Smooth muscle cell (in vitro differentiated cells): ENCODE results near the gene GET3. TPM values are rescaled to one million over a fixed set of nuclear protein-coding genes. Genes with fewer than 3 reads are reported as not detected.

ENCODE experiments used
- DNase-seq: peaks from one replicate; lab custom pipeline; 2025; ENCODE audit not compliant: unreplicated experiment; lab: John Stamatoyannopoulos, UW
- H2AFZ ChIP-seq: fragments of 200-600 bp; sonication (generic); 2 replicates; pipeline ENCODE4 v1.6.0; 2016; ENCODE audit warnings: antibody characterized with exemption, low read depth, mild to moderate bottlenecking
- H3F3A ChIP-seq: fragments of 200-600 bp; sonication (generic); 2 replicates; pipeline ENCODE4 v1.6.0; 2017; ENCODE audit warnings: antibody characterized with exemption, low read depth
- H3K27ac ChIP-seq: fragments of 200-600 bp; sonication (generic); 2 replicates; pipeline ENCODE4 v1.5.1; 2016; ENCODE audit warnings: low read depth, mild to moderate bottlenecking
- H3K27me3 ChIP-seq: fragments of 200-600 bp; sonication (generic); 2 replicates; pipeline ENCODE4 v1.6.1; 2016; ENCODE audit warnings: low read depth, mild to moderate bottlenecking
- H3K36me3 ChIP-seq: fragments of 200-600 bp; sonication (generic); 2 replicates; pipeline ENCODE4 v1.5.1; 2016; ENCODE audit warnings: low read depth
- H3K4me1 ChIP-seq: fragments of 200-600 bp; sonication (generic); 2 replicates; pipeline ENCODE4 v1.5.1; 2016; ENCODE audit warnings: low read depth
- H3K4me2 ChIP-seq: fragments of 200-600 bp; sonication (generic); 2 replicates; pipeline ENCODE4 v1.6.0; 2016; ENCODE audit warnings: mild to moderate bottlenecking
- H3K4me3 ChIP-seq: fragments of 200-600 bp; sonication (generic); 2 replicates; pipeline ENCODE4 v1.5.1; 2016; ENCODE audit warnings: mild to moderate bottlenecking
- H3K79me2 ChIP-seq: fragments of 200-600 bp; sonication (generic); 2 replicates; pipeline ENCODE4 v1.6.0; 2016; ENCODE audit warnings: low read depth, mild to moderate bottlenecking
- H3K9ac ChIP-seq: fragments of 200-600 bp; sonication (generic); 2 replicates; pipeline ENCODE4 v1.6.0; 2016; ENCODE audit warnings: low read depth
- H3K9me3 ChIP-seq: fragments of 200-600 bp; sonication (generic); replicated peaks from 2 replicates; pipeline ENCODE4 v1.5.1; 2016; ENCODE audit warnings: low read depth
- H4K20me1 ChIP-seq: fragments of 200-600 bp; sonication (generic); 2 replicates; pipeline ENCODE4 v1.6.0; 2016; ENCODE audit warnings: low read depth
- CTCF ChIP-seq: fragments of 200-600 bp; sonication (generic); IDR thresholded peaks from 2 replicates; pipeline ENCODE4 v1.5.1; 2017; ENCODE audit warnings: borderline replicate concordance, mild to moderate bottlenecking, antibody characterized with exemption; ENCODE audit not compliant: insufficient read depth, poor library complexity, severe bottlenecking
- WGBS: methylation state at CpG from one replicate; pipeline ENCODE4 v1.1.7; 2016; ENCODE audit warnings: low lambda C conversion rate; 5-methylcytosine and 5-hydroxymethylcytosine counted together
- polyA plus RNA-seq: library from polyadenylated mRNA; unstranded; fragments of >200 nt; fragmentation: Nextera tagmentation; extraction: Ambion mirVana; gene quantifications from 2 replicates; pipeline ENCODE4 v1.2.1, GENCODE V29; 2016
- total RNA-seq: library from RNA; depleted of rRNA; stranded (reverse); fragments of >200 nt; gene quantifications from 2 replicates; pipeline ENCODE4 v1.2.3, GENCODE V29; 2014

GET3 gene
- total and polyA plus RNA-seq, 2 experiments from 2014 or later: 51.4 to 99.6 TPM

- Histone ChIP-seq H3K9me3 (no peaks in the 10 kb centered on the region), H3F3A (peaks cover 34% of the 10 kb centered on the region), H2AFZ (no peak overlapping the region), H4K20me1 (peaks cover 24% of the 10 kb centered on the region), H3K27me3 (no peaks in the 10 kb centered on the region), H3K4me1 (peaks cover 15% of the 10 kb centered on the region), H3K4me2 (peak overlapping the region; percentile 93), H3K9ac (peak overlapping the region; percentile 99), H3K27ac (peak overlapping the region; percentile 96), H3K4me3 (peak overlapping the region; percentile 98), H3K36me3 (no peaks in the 10 kb centered on the region), H3K79me2 (peaks cover 20% of the 10 kb centered on the region)
- peak; percentile 89 for DNase-seq
- under 1% methylated on average over 76 of the region's 81 CpGs for WGBS
- TF ChIP-seq CTCF: no peak
Observed at GRCh38 chr19:12793290-12794195, 56.2 kb downstream of the GET3 start.

GRCh38 chr19:12794196-12794941, 57.1 kb downstream of the GET3 start:
- DNase-seq: no peak
- peaks cover 9% of the 10 kb centered on the region for H3K4me1 ChIP-seq
- no peaks in the 10 kb centered on the region for H3K36me3 ChIP-seq
- no peak for TF ChIP-seq CTCF
- peaks cover 20% of the 10 kb centered on the region for H3K79me2 ChIP-seq
- H3F3A ChIP-seq: peaks cover 31% of the 10 kb centered on the region
- peak overlapping the region; percentile 99 for H3K9ac ChIP-seq
- WGBS: 55% methylated on average over 7 of the region's 7 CpGs
- H3K4me2 ChIP-seq: peak overlapping the region; percentile 93
- peak overlapping the region; percentile 96 for H3K27ac ChIP-seq
- H2AFZ ChIP-seq: no peak overlapping the region
- peak overlapping the region; percentile 98 for H3K4me3 ChIP-seq
- H4K20me1 ChIP-seq: peaks cover 24% of the 10 kb centered on the region
- H3K27me3 ChIP-seq: no peaks in the 10 kb centered on the region
- H3K9me3 ChIP-seq: no peaks in the 10 kb centered on the region

- DNase-seq: no peak
- peaks cover 24% of the 10 kb centered on the region for H4K20me1 ChIP-seq
- H3K36me3 ChIP-seq: no peaks in the 10 kb centered on the region
- H3K27me3 ChIP-seq: no peaks in the 10 kb centered on the region
- H3K4me1 ChIP-seq: peaks cover 9% of the 10 kb centered on the region
- no peak overlapping the region for H2AFZ ChIP-seq
- H3K9ac ChIP-seq: no peak overlapping the region
- WGBS: 88% methylated on average over 9 of the region's 9 CpGs
- H3K79me2 ChIP-seq: peaks cover 20% of the 10 kb centered on the region
- H3F3A ChIP-seq: peaks cover 30% of the 10 kb centered on the region
- H3K4me3 ChIP-seq: peak overlapping the region; percentile 4
- H3K27ac ChIP-seq: peak overlapping the region; percentile 96
- H3K4me2 ChIP-seq: peak overlapping the region; percentile 93
- no peaks in the 10 kb centered on the region for H3K9me3 ChIP-seq
- TF ChIP-seq CTCF: no peak
Observed at GRCh38 chr19:12794971-12795381, 57.7 kb downstream of the GET3 start.
